Stomach (tissue), 9 donors: ENCODE data around the gene RAI2. TPM values are rescaled to one million over a fixed set of nuclear protein-coding genes. Genes with fewer than 3 reads are reported as not detected.

Experiments
- DNase-seq, 2 donors: peaks; one replicate each; pipeline versions ENCODE4 v3.0.0 to v3.0.0-alpha.2; 2013 to 2019
- H3K27ac ChIP-seq, 5 donors: fragments of 200-600 bp in 4 of 5; sonication (generic) in 4 of 5; one replicate each; pipeline ENCODE4 v1.5.1; 2013 to 2019; ENCODE audit warnings: mild to moderate bottlenecking in 1 of 5, moderate library complexity in 1 of 5
- H3K27me3 ChIP-seq, 3 donors: fragments of 200-600 bp; sonication (generic); one replicate each; pipeline ENCODE4 v1.5.1; 2017 to 2019; ENCODE audit warnings: mixed run types in 1 of 3
- H3K36me3 ChIP-seq, 4 donors: fragments of 200-600 bp; sonication (generic); 1 replicate in 3 of 4; 2 replicates in 1 of 4; pipeline ENCODE4 v1.5.1; 2016 to 2019
- H3K4me1 ChIP-seq, 4 donors: fragments of 200-600 bp; sonication (generic); one replicate each; pipeline ENCODE4 v1.5.1; 2016 to 2019
- H3K4me3 ChIP-seq, 4 donors: fragments of 200-600 bp; sonication (generic) in 3 of 4; one replicate each; pipeline ENCODE4 v1.5.1; 2016 to 2019; ENCODE audit warnings: mild to moderate bottlenecking in 1 of 4
- H3K9me3 ChIP-seq, 4 donors: fragments of 200-600 bp; sonication (generic); one replicate each; pipeline ENCODE4 v1.5.1; 2016 to 2019
- EP300 ChIP-seq: sonication (generic); formaldehyde crosslinking; IDR thresholded peaks from one replicate; pipeline ENCODE4 v1.6.1; 2017; ENCODE audit warnings: antibody characterized with exemption
- POLR2A ChIP-seq, 4 donors: fragments of 450-650 bp; IDR thresholded peaks; one replicate each; pipeline ENCODE4 v1.6.1; 2016; ENCODE audit warnings: antibody characterized with exemption in 4 of 4, control low read depth in 2 of 4, mild to moderate bottlenecking in 1 of 4, moderate library complexity in 1 of 4
- POLR2AphosphoS5 ChIP-seq, 3 donors: sonication (generic); formaldehyde crosslinking; IDR thresholded peaks; one replicate each; pipeline ENCODE4 v1.6.1; 2016; ENCODE audit warnings: antibody characterized with exemption in 3 of 3
- WGBS, 5 donors: extraction: QIAGEN DNeasy Blood & Tissue Kit in 3 of 5; methylation state at CpG; one replicate each; pipeline versions ENCODE4 v1.1.5 to v1.1.7; 2013 to 2018; 5-methylcytosine and 5-hydroxymethylcytosine counted together
- intact Hi-C: fragments of 100-400 bp; cut with DNase I; formaldehyde crosslinking; loops from one replicate; pipeline ENCODE4 v1.15.1; 2023; ENCODE audit warnings: low total_unique reads
- polyA plus RNA-seq, 3 donors: library from polyadenylated mRNA; stranded (reverse); fragments of 200-250 nt; gene quantifications; one replicate each; pipeline ENCODE4 v1.2.3, GENCODE V29; 2013
- total RNA-seq, 5 donors: library from RNA; depleted of rRNA; stranded (reverse); fragments of >200 nt; gene quantifications; one replicate each; pipeline versions ENCODE4 v1.1.0 to v1.2.3, GENCODE V29; 2014 to 2016
- TF ChIP-seq, protein P1 (sequence below), 7 experiments: fragments of 450-650 bp in 4 of 7; fragments of 200-600 bp in 3 of 7; sonication (generic) in 3 of 7; IDR thresholded peaks; one replicate each; pipeline ENCODE4 v1.5.1; 2016 to 2019; ENCODE audit warnings: antibody characterized with exemption in 7 of 7, control low read depth in 2 of 7, mild to moderate bottlenecking in 1 of 7
- donor health status: healthy with polysubstance abuse.
- donor health status: Bipolar disorder and iron deficiency.
- donor health status: healthy.

RAI2 gene
- total and polyA plus RNA-seq, 8 donors = 2.2 to 34.5 (median 10.8) TPM

- intact Hi-C loops = no loop called here
- 68 to 100% (median 81%) methylated on average over 1 of the region's 1 CpG for WGBS, 5 donors
- no peak overlapping the region for H3K4me3 ChIP-seq
- no peak overlapping the region for H3K27ac ChIP-seq
- H3K27me3 ChIP-seq = peaks cover 0 to 5% (median 0%) of the 10 kb centered on the region in 3 donors
- peaks cover 0 to 2% (median 0%) of the 10 kb centered on the region in 4 donors for H3K9me3 ChIP-seq
- no peaks in the 10 kb centered on the region for H3K36me3 ChIP-seq
- TF ChIP-seq, protein P1, sequence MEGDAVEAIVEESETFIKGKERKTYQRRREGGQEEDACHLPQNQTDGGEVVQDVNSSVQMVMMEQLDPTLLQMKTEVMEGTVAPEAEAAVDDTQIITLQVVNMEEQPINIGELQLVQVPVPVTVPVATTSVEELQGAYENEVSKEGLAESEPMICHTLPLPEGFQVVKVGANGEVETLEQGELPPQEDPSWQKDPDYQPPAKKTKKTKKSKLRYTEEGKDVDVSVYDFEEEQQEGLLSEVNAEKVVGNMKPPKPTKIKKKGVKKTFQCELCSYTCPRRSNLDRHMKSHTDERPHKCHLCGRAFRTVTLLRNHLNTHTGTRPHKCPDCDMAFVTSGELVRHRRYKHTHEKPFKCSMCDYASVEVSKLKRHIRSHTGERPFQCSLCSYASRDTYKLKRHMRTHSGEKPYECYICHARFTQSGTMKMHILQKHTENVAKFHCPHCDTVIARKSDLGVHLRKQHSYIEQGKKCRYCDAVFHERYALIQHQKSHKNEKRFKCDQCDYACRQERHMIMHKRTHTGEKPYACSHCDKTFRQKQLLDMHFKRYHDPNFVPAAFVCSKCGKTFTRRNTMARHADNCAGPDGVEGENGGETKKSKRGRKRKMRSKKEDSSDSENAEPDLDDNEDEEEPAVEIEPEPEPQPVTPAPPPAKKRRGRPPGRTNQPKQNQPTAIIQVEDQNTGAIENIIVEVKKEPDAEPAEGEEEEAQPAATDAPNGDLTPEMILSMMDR (IDR thresholded peaks at IDR 0.05) = no peak
- TF ChIP-seq POLR2A (IDR thresholded peaks at IDR 0.05) (no peak), POLR2AphosphoS5 (IDR thresholded peaks at IDR 0.05) (no peak), EP300 (no peak)
- DNase-seq = no peak
- H3K4me1 ChIP-seq = no peaks in the 10 kb centered on the region
Measured at GRCh38 chrX:17774053-17774452, 87.0 kb downstream of the RAI2 start.

GRCh38 chrX:17773221-17773876 lies 87.7 kb downstream of the RAI2 start:
- no peaks in the 10 kb centered on the region for H3K9me3 ChIP-seq
- WGBS, 5 donors = 63 to 81% (median 75%) methylated on average over 8 of the region's 8 CpGs
- TF ChIP-seq, protein P1 (IDR thresholded peaks at IDR 0.05) = no peak
- no peak for TF ChIP-seq POLR2AphosphoS5 (IDR thresholded peaks at IDR 0.05)
- no peak for TF ChIP-seq POLR2A (IDR thresholded peaks at IDR 0.05)
- no peak for TF ChIP-seq EP300
- H3K27ac ChIP-seq = no peak overlapping the region
- DNase-seq = no peak
- no peak overlapping the region for H3K4me3 ChIP-seq
- peaks cover 0 to 5% (median 0%) of the 10 kb centered on the region in 3 donors for H3K27me3 ChIP-seq
- no peaks in the 10 kb centered on the region for H3K4me1 ChIP-seq
- H3K36me3 ChIP-seq = no peaks in the 10 kb centered on the region
- intact Hi-C loops = no loop called here

GRCh38 chrX:17769701-17770269 lies 91.3 kb downstream of the RAI2 start:
- Histone ChIP-seq H3K27ac (no peak overlapping the region), H3K9me3 (no peaks in the 10 kb centered on the region), H3K36me3 (no peaks in the 10 kb centered on the region), H3K4me3 (no peak overlapping the region), H3K4me1 (no peaks in the 10 kb centered on the region), H3K27me3 (peaks cover 0 to 7% (median 0%) of the 10 kb centered on the region in 3 donors)
- TF ChIP-seq, protein P1 (IDR thresholded peaks at IDR 0.05) = no peak
- TF ChIP-seq POLR2AphosphoS5 (IDR thresholded peaks at IDR 0.05) (no peak), POLR2A (IDR thresholded peaks at IDR 0.05) (no peak), EP300 (no peak)
- DNase-seq = no peak
- whole genome bisulfite sequencing, 5 donors = 51 to 73% (median 65%) methylated on average over 3 of the region's 3 CpGs
- intact Hi-C loops = no loop called here

- no peak overlapping the region for H3K4me3 ChIP-seq
- H3K4me1 ChIP-seq = no peaks in the 10 kb centered on the region
- intact Hi-C loops = no loop called here
- 54 to 100% (median 64%) methylated on average over 1 to 5 of the region's 5 CpGs for WGBS, 5 donors
- peaks cover 0 to 5% (median 0%) of the 10 kb centered on the region in 3 donors for H3K27me3 ChIP-seq
- no peaks in the 10 kb centered on the region for H3K9me3 ChIP-seq
- no peaks in the 10 kb centered on the region for H3K36me3 ChIP-seq
- DNase-seq = no peak
- no peak overlapping the region for H3K27ac ChIP-seq
- TF ChIP-seq, protein P1 (IDR thresholded peaks at IDR 0.05) = no peak
- TF ChIP-seq POLR2A (IDR thresholded peaks at IDR 0.05) (no peak), POLR2AphosphoS5 (IDR thresholded peaks at IDR 0.05) (no peak), EP300 (no peak)
Measured at GRCh38 chrX:17768997-17769396, 92.1 kb downstream of the RAI2 start.
